Measurements from ENCODE around the gene RAB40B. TPM values are rescaled to one million over a fixed set of nuclear protein-coding genes. Genes with fewer than 3 reads are reported as not detected.

The RAB40B gene
- total and polyA plus RNA-seq, 2 of the 13 experiments (the other 11 are each of a cell fraction or from before 2014, with no cell fraction given): 6.2 to 6.5 TPM

- TF ChIP-seq, protein P1, sequence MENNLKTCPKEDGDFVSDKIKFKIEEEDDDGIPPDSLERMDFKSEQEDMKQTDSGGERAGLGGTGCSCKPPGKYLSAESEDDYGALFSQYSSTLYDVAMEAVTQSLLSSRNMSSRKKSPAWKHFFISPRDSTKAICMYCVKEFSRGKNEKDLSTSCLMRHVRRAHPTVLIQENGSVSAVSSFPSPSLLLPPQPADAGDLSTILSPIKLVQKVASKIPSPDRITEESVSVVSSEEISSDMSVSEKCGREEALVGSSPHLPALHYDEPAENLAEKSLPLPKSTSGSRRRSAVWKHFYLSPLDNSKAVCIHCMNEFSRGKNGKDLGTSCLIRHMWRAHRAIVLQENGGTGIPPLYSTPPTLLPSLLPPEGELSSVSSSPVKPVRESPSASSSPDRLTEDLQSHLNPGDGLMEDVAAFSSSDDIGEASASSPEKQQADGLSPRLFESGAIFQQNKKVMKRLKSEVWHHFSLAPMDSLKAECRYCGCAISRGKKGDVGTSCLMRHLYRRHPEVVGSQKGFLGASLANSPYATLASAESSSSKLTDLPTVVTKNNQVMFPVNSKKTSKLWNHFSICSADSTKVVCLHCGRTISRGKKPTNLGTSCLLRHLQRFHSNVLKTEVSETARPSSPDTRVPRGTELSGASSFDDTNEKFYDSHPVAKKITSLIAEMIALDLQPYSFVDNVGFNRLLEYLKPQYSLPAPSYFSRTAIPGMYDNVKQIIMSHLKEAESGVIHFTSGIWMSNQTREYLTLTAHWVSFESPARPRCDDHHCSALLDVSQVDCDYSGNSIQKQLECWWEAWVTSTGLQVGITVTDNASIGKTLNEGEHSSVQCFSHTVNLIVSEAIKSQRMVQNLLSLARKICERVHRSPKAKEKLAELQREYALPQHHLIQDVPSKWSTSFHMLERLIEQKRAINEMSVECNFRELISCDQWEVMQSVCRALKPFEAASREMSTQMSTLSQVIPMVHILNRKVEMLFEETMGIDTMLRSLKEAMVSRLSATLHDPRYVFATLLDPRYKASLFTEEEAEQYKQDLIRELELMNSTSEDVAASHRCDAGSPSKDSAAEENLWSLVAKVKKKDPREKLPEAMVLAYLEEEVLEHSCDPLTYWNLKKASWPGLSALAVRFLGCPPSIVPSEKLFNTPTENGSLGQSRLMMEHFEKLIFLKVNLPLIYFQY (CRISPR knock-in tag; IDR thresholded peaks at IDR 0.05; ENCODE audit: borderline replicate concordance): peak; percentile 93
- TF ChIP-seq ZNF615 (CRISPR knock-in tag; IDR thresholded peaks at IDR 0.05; ENCODE audit: borderline replicate concordance) (no peak), ZNF816 (CRISPR knock-in tag; IDR thresholded peaks at IDR 0.05; ENCODE audit: borderline replicate concordance) (no peak), HHEX (CRISPR knock-in tag; IDR thresholded peaks at IDR 0.05) (no peak), SRSF1 (optimal IDR thresholded peaks at IDR 0.05; ENCODE audit: low read depth, low read length) (peak; percentile 17), SIN3A (IDR thresholded peaks at IDR 0.05; ENCODE audit: borderline replicate concordance, low read depth, low read length) (0 out of 2 replicates have a peak, but pooled peaks have one; percentile 10), ZNF263 (CRISPR knock-in tag; IDR thresholded peaks at IDR 0.05) (no peak), HNRNPH1 (optimal IDR thresholded peaks at IDR 0.05; ENCODE audit: low read depth, low read length) (no peak), TP53 (CRISPR knock-in tag; conservative IDR thresholded peaks at IDR 0.05) (no peak), ZNF143 (CRISPR knock-in tag; IDR thresholded peaks at IDR 0.05) (peak; percentile 49; the same call in 1 of the 2 replicates), BORCS8-MEF2B (CRISPR knock-in tag; IDR thresholded peaks at IDR 0.05) (no peak; the same call in 1 of the 2 replicates), HOXA3 (CRISPR knock-in tag; IDR thresholded peaks at IDR 0.05) (peak; percentile 72), ZNF296 (CRISPR knock-in tag; conservative IDR thresholded peaks at IDR 0.05) (0 out of 2 replicates have a peak, but pooled peaks have one; percentile 19), ZMAT3 (CRISPR knock-in tag; conservative IDR thresholded peaks at IDR 0.05) (no peak), KMT2B (CRISPR knock-in tag; IDR thresholded peaks at IDR 0.05) (no peak), NCOA2 (CRISPR knock-in tag; IDR thresholded peaks at IDR 0.05) (no peak), ZFP36L1 (CRISPR knock-in tag; IDR thresholded peaks at IDR 0.05) (no peak), ZNF619 (CRISPR knock-in tag; IDR thresholded peaks at IDR 0.05) (peak; percentile 73; the same call in 1 of the 2 replicates), ZSCAN31 (CRISPR knock-in tag; IDR thresholded peaks at IDR 0.05; ENCODE audit: low read depth) (no peak), NBN (conservative IDR thresholded peaks at IDR 0.05) (no peak), HDAC2 (CRISPR knock-in tag; IDR thresholded peaks at IDR 0.05) (peak; percentile 54; the same call in 1 of the 2 replicates)
- TF ChIP-seq, protein P2, sequence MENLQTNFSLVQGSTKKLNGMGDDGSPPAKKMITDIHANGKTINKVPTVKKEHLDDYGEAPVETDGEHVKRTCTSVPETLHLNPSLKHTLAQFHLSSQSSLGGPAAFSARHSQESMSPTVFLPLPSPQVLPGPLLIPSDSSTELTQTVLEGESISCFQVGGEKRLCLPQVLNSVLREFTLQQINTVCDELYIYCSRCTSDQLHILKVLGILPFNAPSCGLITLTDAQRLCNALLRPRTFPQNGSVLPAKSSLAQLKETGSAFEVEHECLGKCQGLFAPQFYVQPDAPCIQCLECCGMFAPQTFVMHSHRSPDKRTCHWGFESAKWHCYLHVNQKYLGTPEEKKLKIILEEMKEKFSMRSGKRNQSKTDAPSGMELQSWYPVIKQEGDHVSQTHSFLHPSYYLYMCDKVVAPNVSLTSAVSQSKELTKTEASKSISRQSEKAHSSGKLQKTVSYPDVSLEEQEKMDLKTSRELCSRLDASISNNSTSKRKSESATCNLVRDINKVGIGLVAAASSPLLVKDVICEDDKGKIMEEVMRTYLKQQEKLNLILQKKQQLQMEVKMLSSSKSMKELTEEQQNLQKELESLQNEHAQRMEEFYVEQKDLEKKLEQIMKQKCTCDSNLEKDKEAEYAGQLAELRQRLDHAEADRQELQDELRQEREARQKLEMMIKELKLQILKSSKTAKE (CRISPR knock-in tag; IDR thresholded peaks at IDR 0.05; ENCODE audit: borderline replicate concordance): no peak
Observed at GRCh38 chr17:82703935-82704865, 5.7 kb upstream of the RAB40B start (continued).
